ENCODE results near the gene TMPRSS4. TPM values are rescaled to one million over a fixed set of nuclear protein-coding genes. Genes with fewer than 3 reads are reported as not detected.

Gene TMPRSS4
- total and polyA plus RNA-seq, 2 of the 13 experiments (the other 11 are each of a cell fraction or from before 2014, with no cell fraction given), result 0.32 TPM; not detected in 1

DNA sequence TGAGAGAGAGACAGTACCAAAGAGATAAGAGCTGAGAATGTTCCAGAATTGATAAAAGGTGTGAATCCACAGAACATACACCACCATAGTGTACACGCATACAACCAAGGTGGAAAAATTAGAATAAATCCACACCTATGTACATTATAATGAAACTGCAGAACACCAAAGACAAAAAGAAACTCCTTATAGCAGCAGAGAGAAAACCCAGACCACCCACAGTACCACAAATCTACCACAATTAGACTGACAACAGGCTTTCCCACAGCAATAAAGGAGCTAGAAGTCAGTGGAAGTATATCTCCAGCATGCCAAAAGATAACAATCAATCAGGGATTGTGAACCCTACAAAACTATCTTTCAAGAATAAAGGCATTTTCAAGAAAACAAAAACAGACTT lies 43.9 kb downstream of the TMPRSS4 start:
- FAIRE-seq (no peak), ATAC-seq (no peak), DNase-seq (ENCODE audit: low spot score) (no peak)
- no peak overlapping the region for H3K4me3 ChIP-seq (replicated peaks in 1 of 3; ENCODE audit: insufficient read depth in 1 of 3, low read depth in 2 of 3, low read length in 3 of 3)
- POLR2A ChIA-PET, result no interaction called here
- no peak overlapping the region for H3K27ac ChIP-seq (ENCODE audit: extremely low read length, insufficient read depth, low read length)
- H3K36me3 ChIP-seq (replicated peaks in 1 of 2; ENCODE audit: control insufficient read depth in 1 of 2, insufficient read depth in 2 of 2, low read length in 2 of 2), result no peaks in the 10 kb centered on the region
- WGBS (ENCODE audit: low lambda C conversion rate), result 79% methylated on average over 1 of the region's 1 CpG
- CTCF ChIA-PET (ENCODE audit: low intra/inter-chr PET ratio, low total read pairs), result no interaction called here
- no peaks in the 10 kb centered on the region for H3K4me1 ChIP-seq (ENCODE audit: insufficient read depth, low read length)
- no peak overlapping the region for H3K9ac ChIP-seq (ENCODE audit: insufficient read depth, low read depth, low read length)
- no peak overlapping the region for H3K4me2 ChIP-seq (ENCODE audit: low read depth, low read length)
- intact Hi-C loops (cut with micrococcal nuclease; ENCODE audit: unreplicated experiment) (no loop called here), in situ Hi-C loops (cut with HindIII; ENCODE audit: extremely low pct_ligation_motif_present, low pct_unique_long_range_greater_than_20kb) (no loop called here)
- H3K9me3 ChIP-seq (ENCODE audit: low read length), result no peaks in the 10 kb centered on the region
- TF ChIP-seq ADNP (CRISPR knock-in tag; IDR thresholded peaks at IDR 0.05) (no peak), ZNF564 (CRISPR knock-in tag; IDR thresholded peaks at IDR 0.05) (no peak), ZNF749 (CRISPR knock-in tag; IDR thresholded peaks at IDR 0.05; ENCODE audit: borderline replicate concordance) (no peak)
- no TSS peak for BruUV-seq (replicated peaks)
- H2AFZ ChIP-seq (ENCODE audit: low read length), result no peak overlapping the region
- no peaks in the 10 kb centered on the region for H3K79me2 ChIP-seq (ENCODE audit: insufficient read depth, low read length)
- peaks cover 0 to 9% of the 10 kb centered on the region in 2 experiments; a peak in 3 of 5 replicates for H3K27me3 ChIP-seq (ENCODE audit: control insufficient read depth in 1 of 2, insufficient read depth in 2 of 2, low read length in 2 of 2)
- H4K20me1 ChIP-seq (ENCODE audit: insufficient read depth, low read length), result no peaks in the 10 kb centered on the region

DNA sequence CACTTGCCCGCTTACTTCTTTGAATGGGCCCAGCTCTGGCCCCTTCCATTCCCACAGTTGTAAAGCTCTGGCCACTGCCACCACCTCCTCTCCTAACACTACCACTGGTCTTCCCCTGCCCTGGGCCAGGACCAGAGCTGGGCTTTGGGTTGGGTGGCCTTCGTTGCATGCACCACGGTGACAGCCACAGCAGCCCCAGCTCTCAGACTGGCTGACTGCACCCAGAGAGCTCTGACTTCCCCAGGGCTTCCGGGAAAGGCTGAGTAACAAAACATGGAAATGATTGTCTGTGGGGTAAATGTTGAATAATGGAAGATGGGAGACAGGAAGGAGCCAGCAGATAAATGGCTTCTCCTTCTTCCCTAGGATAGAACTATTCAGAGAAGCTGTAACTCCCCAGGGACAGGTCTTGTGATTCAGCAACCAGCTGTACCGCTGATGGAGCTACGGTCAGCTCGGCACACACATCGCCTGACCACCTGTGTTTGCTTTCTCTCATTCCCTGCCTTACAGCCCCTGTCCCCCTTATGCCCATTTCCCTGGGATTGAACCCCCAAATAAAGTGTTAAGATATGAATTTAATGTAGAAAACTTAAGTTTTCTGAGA lies 48.2 kb downstream of the TMPRSS4 start:
- H3K27ac ChIP-seq (ENCODE audit: extremely low read length, insufficient read depth, low read length), result no peak overlapping the region
- POLR2A ChIA-PET, result no interaction called here
- H3K36me3 ChIP-seq (replicated peaks in 1 of 2; ENCODE audit: control insufficient read depth in 1 of 2, insufficient read depth in 2 of 2, low read length in 2 of 2), result no peaks in the 10 kb centered on the region
- H3K4me1 ChIP-seq (ENCODE audit: insufficient read depth, low read length), result no peaks in the 10 kb centered on the region
- ATAC-seq (no peak), DNase-seq (ENCODE audit: low spot score) (no peak), FAIRE-seq (no peak)
- no peaks in the 10 kb centered on the region for H3K79me2 ChIP-seq (ENCODE audit: insufficient read depth, low read length)
- no peak overlapping the region for H2AFZ ChIP-seq (ENCODE audit: low read length)
- no TSS peak for BruUV-seq (replicated peaks)
- H3K4me3 ChIP-seq (replicated peaks in 1 of 3; ENCODE audit: insufficient read depth in 1 of 3, low read depth in 2 of 3, low read length in 3 of 3), result no peak overlapping the region
- H3K27me3 ChIP-seq (ENCODE audit: control insufficient read depth in 1 of 2, insufficient read depth in 2 of 2, low read length in 2 of 2), result peaks cover 0 to 10% of the 10 kb centered on the region in 2 experiments; a peak in 3 of 5 replicates
- intact Hi-C loops (cut with micrococcal nuclease; ENCODE audit: unreplicated experiment) (no loop called here), in situ Hi-C loops (cut with HindIII; ENCODE audit: extremely low pct_ligation_motif_present, low pct_unique_long_range_greater_than_20kb) (loop anchor here (25.0 kb wide), 1 partner anchor 362 kb away; no protein-coding TSS in a partner anchor)
- CTCF ChIA-PET (ENCODE audit: low intra/inter-chr PET ratio, low total read pairs), result no interaction called here
- H4K20me1 ChIP-seq (ENCODE audit: insufficient read depth, low read length), result no peaks in the 10 kb centered on the region
- no peak overlapping the region for H3K4me2 ChIP-seq (ENCODE audit: low read depth, low read length)
- no peak overlapping the region for H3K9ac ChIP-seq (ENCODE audit: insufficient read depth, low read depth, low read length)
- no peaks in the 10 kb centered on the region for H3K9me3 ChIP-seq (ENCODE audit: low read length)
- 55% methylated on average over 8 of the region's 8 CpGs for WGBS (ENCODE audit: low lambda C conversion rate)
- no peak for TF ChIP-seq ZBTB7B (CRISPR knock-in tag; IDR thresholded peaks at IDR 0.05)
- no peak for TF ChIP-seq ZNF329 (CRISPR knock-in tag; IDR thresholded peaks at IDR 0.05; ENCODE audit: low read depth)
- no peak for TF ChIP-seq MED13 (CRISPR knock-in tag; IDR thresholded peaks at IDR 0.05)
- no peak for TF ChIP-seq FOSL1 (CRISPR knock-in tag; IDR thresholded peaks at IDR 0.05; ENCODE audit: borderline replicate concordance)
- no peak for TF ChIP-seq ZNF790 (CRISPR knock-in tag; IDR thresholded peaks at IDR 0.05; ENCODE audit: borderline replicate concordance)
- no peak for TF ChIP-seq ZNF674 (CRISPR knock-in tag; IDR thresholded peaks at IDR 0.05; ENCODE audit: low read depth)
- no peak for TF ChIP-seq NCOR1 (IDR thresholded peaks at IDR 0.05; ENCODE audit: borderline replicate concordance, low read length)
- no peak for TF ChIP-seq ZBTB38 (CRISPR knock-in tag; IDR thresholded peaks at IDR 0.05)
- TF ChIP-seq ZFP36 (IDR thresholded peaks at IDR 0.05; ENCODE audit: borderline replicate concordance, low read depth, low read length, partially characterized antibody), result no peak
- TF ChIP-seq ERF (CRISPR knock-in tag; IDR thresholded peaks at IDR 0.05), result no peak
- TF ChIP-seq, protein P1, sequence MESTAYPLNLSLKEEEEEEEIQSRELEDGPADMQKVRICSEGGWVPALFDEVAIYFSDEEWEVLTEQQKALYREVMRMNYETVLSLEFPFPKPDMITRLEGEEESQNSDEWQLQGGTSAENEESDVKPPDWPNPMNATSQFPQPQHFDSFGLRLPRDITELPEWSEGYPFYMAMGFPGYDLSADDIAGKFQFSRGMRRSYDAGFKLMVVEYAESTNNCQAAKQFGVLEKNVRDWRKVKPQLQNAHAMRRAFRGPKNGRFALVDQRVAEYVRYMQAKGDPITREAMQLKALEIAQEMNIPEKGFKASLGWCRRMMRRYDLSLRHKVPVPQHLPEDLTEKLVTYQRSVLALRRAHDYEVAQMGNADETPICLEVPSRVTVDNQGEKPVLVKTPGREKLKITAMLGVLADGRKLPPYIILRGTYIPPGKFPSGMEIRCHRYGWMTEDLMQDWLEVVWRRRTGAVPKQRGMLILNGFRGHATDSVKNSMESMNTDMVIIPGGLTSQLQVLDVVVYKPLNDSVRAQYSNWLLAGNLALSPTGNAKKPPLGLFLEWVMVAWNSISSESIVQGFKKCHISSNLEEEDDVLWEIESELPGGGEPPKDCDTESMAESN (CRISPR knock-in tag; conservative IDR thresholded peaks at IDR 0.05), result no peak
- no peak for TF ChIP-seq NR3C1 (CRISPR knock-in tag; IDR thresholded peaks at IDR 0.05)
- no peak for TF ChIP-seq ZNF549 (CRISPR knock-in tag; IDR thresholded peaks at IDR 0.05)
- TF ChIP-seq, protein P2, sequence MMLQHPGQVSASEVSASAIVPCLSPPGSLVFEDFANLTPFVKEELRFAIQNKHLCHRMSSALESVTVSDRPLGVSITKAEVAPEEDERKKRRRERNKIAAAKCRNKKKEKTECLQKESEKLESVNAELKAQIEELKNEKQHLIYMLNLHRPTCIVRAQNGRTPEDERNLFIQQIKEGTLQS (CRISPR knock-in tag; IDR thresholded peaks at IDR 0.05), result no peak
- TF ChIP-seq RORA (CRISPR knock-in tag; IDR thresholded peaks at IDR 0.05), result no peak

Data from HepG2 (cell line).